SK-N-SH treated with all-trans-retinoic acid at 6 μM for 48 hours (cell line): ENCODE measurements around the gene TOX4.

Source experiments
- ATAC-seq: fragments of 200-7000 bp; cut with Tn5 transposase; 3 replicates; pipeline ENCODE4 v1.9.1; 2020; ENCODE audit warnings: mild to moderate bottlenecking, moderate library complexity
- ARNTL ChIP-seq: fragments of 450-650 bp; formaldehyde crosslinking; IDR thresholded peaks from 2 replicates; pipeline ENCODE4 v1.5.0; 2020; ENCODE audit warnings: low read depth, mild to moderate bottlenecking, moderate library complexity, borderline replicate concordance
- BACH2 ChIP-seq: fragments of 250-450 bp; sonication (Bioruptor Pico); IDR thresholded peaks from 2 replicates; pipeline ENCODE4 v1.9.0; 2021; ENCODE audit warnings: mild to moderate bottlenecking, borderline replicate concordance
- CSDC2 ChIP-seq: fragments of 250-450 bp; sonication (Bioruptor Pico); IDR thresholded peaks from 2 replicates; pipeline ENCODE4 v1.5.0; 2020; ENCODE audit warnings: mild to moderate bottlenecking, moderate library complexity
- CSRNP3 ChIP-seq: fragments of 250-450 bp; sonication (Bioruptor Pico); IDR thresholded peaks from 2 replicates; pipeline ENCODE4 v1.5.1; 2021; ENCODE audit warnings: mild to moderate bottlenecking, moderate library complexity
- ESRRG ChIP-seq: fragments of 250-450 bp; sonication (Bioruptor Pico); IDR thresholded peaks from 2 replicates; pipeline ENCODE4 v1.6.1; 2021; ENCODE audit warnings: mild to moderate bottlenecking
- GLIS3 ChIP-seq: fragments of 250-450 bp; sonication (Bioruptor Pico); IDR thresholded peaks from 2 replicates; pipeline ENCODE4 v1.5.0; 2020; ENCODE audit warnings: mild to moderate bottlenecking, moderate library complexity
- ISL1 ChIP-seq: fragments of 250-450 bp; sonication (Bioruptor Pico); IDR thresholded peaks from 2 replicates; pipeline ENCODE4 v2.1.2; 2022; ENCODE audit warnings: mild to moderate bottlenecking, moderate library complexity
- OSR1 ChIP-seq: fragments of 250-450 bp; sonication (Bioruptor Pico); IDR thresholded peaks from 2 replicates; pipeline ENCODE4 v1.8.0; 2022; ENCODE audit warnings: moderate library complexity, mild to moderate bottlenecking, inconsistent platforms
- PATZ1 ChIP-seq: fragments of 250-450 bp; sonication (Bioruptor Pico); IDR thresholded peaks from 2 replicates; pipeline ENCODE4 v1.8.0; 2020; ENCODE audit warnings: mild to moderate bottlenecking, moderate library complexity, borderline replicate concordance
- POU6F1 ChIP-seq: fragments of 250-450 bp; sonication (Bioruptor Pico); IDR thresholded peaks from 2 replicates; pipeline ENCODE4 v1.8.0; 2021; ENCODE audit warnings: low read depth, mild to moderate bottlenecking, moderate library complexity, borderline replicate concordance
- PPARA ChIP-seq: fragments of 250-450 bp; sonication (Bioruptor Pico); IDR thresholded peaks from 2 replicates; pipeline ENCODE4 v1.5.0; 2020; ENCODE audit warnings: mild to moderate bottlenecking, borderline replicate concordance
- RARB ChIP-seq: fragments of 250-450 bp; sonication (Bioruptor Pico); IDR thresholded peaks from 2 replicates; pipeline ENCODE4 v1.8.0; 2021; ENCODE audit warnings: mild to moderate bottlenecking, moderate library complexity
- TCF4 ChIP-seq: fragments of 250-450 bp; sonication (Bioruptor Pico); IDR thresholded peaks from 2 replicates; pipeline ENCODE4 v1.8.0; 2021; ENCODE audit warnings: mild to moderate bottlenecking, moderate library complexity, borderline replicate concordance
- TOX ChIP-seq: fragments of 250-450 bp; sonication (Bioruptor Pico); IDR thresholded peaks from 2 replicates; pipeline ENCODE4 v1.8.0; 2021; ENCODE audit warnings: mild to moderate bottlenecking, moderate library complexity, borderline replicate concordance
- TSHZ2 ChIP-seq: fragments of 250-450 bp; sonication (Bioruptor Pico); IDR thresholded peaks from 2 replicates; pipeline ENCODE4 v1.5.0; 2020; ENCODE audit warnings: mild to moderate bottlenecking, moderate library complexity
- ZC3H10 ChIP-seq: fragments of 250-450 bp; sonication (Bioruptor Pico); IDR thresholded peaks from 2 replicates; pipeline ENCODE4 v1.5.1; 2021; ENCODE audit warnings: mild to moderate bottlenecking, moderate library complexity
- ZFP3 ChIP-seq: fragments of 250-450 bp; sonication (Bioruptor Pico); IDR thresholded peaks from 2 replicates; pipeline ENCODE4 v1.5.0; 2020; ENCODE audit warnings: mild to moderate bottlenecking, moderate library complexity
- ZFP30 ChIP-seq: fragments of 450-650 bp; formaldehyde crosslinking; IDR thresholded peaks from 2 replicates; pipeline ENCODE4 v1.5.0; 2022; ENCODE audit warnings: mild to moderate bottlenecking, moderate library complexity
- ZNF565 ChIP-seq: fragments of 450-650 bp; formaldehyde crosslinking; conservative IDR thresholded peaks from 2 replicates; pipeline ENCODE4 v1.5.0; 2020; ENCODE audit warnings: low read depth, mild to moderate bottlenecking, moderate library complexity
- ZNF70 ChIP-seq: fragments of 450-650 bp; formaldehyde crosslinking; IDR thresholded peaks from 2 replicates; pipeline ENCODE4 v1.5.0; 2020; ENCODE audit warnings: mild to moderate bottlenecking, moderate library complexity
- ZNF8 ChIP-seq: fragments of 450-650 bp; formaldehyde crosslinking; IDR thresholded peaks from 2 replicates; pipeline ENCODE4 v1.5.0; 2020; ENCODE audit warnings: mild to moderate bottlenecking, moderate library complexity

Gene TOX4

GRCh38 chr14:21534576-21534975 lies 57.6 kb downstream of the TOX4 start:
- no peak for ATAC-seq
- no peak for TF ChIP-seq ZNF565 (CRISPR knock-in tag)
- no peak for TF ChIP-seq GLIS3 (CRISPR knock-in tag)
- TF ChIP-seq ZFP3 (CRISPR knock-in tag) = no peak
- TF ChIP-seq RARB (CRISPR knock-in tag) = no peak
- no peak for TF ChIP-seq PPARA (CRISPR knock-in tag)
- TF ChIP-seq ARNTL (CRISPR knock-in tag) = no peak
- TF ChIP-seq OSR1 (CRISPR knock-in tag) = no peak

GRCh38 chr14:21535545-21536417 lies 58.8 kb downstream of the TOX4 start:
- no peak for TF ChIP-seq PPARA (CRISPR knock-in tag)
- TF ChIP-seq ZNF565 (CRISPR knock-in tag) = no peak
- TF ChIP-seq RARB (CRISPR knock-in tag) = no peak
- TF ChIP-seq PATZ1 = no peak
- no peak for TF ChIP-seq ZC3H10
- TF ChIP-seq ZFP30 (CRISPR knock-in tag) = no peak
- no peak for TF ChIP-seq TCF4 (CRISPR knock-in tag)
- TF ChIP-seq ESRRG = no peak
- no peak for TF ChIP-seq TSHZ2
- no peak for TF ChIP-seq OSR1 (CRISPR knock-in tag)
- no peak for TF ChIP-seq ZNF70
- no peak for TF ChIP-seq ZNF8 (CRISPR knock-in tag)
- no peak for TF ChIP-seq CSRNP3
- no peak for TF ChIP-seq ISL1
- TF ChIP-seq POU6F1 = no peak
- TF ChIP-seq CSDC2 = no peak
- TF ChIP-seq TOX (CRISPR knock-in tag) = no peak
- no peak for TF ChIP-seq GLIS3 (CRISPR knock-in tag)
- peak; percentile 59 for ATAC-seq

- peak; percentile 75 for ATAC-seq
- TF ChIP-seq PPARA (CRISPR knock-in tag) (no peak), BACH2 (no peak), ARNTL (CRISPR knock-in tag) (no peak), OSR1 (CRISPR knock-in tag) (no peak), ESRRG (no peak), TOX (CRISPR knock-in tag) (no peak)
Observed at GRCh38 chr14:21536418-21537089, 59.6 kb downstream of the TOX4 start.
